MM.1S (cell line): ENCODE results near the gene PHKA2.

ENCODE experiments used
- DNase-seq: peaks from one replicate; pipeline ENCODE4 v3.0.0-alpha.2; 2015
- H2AFZ ChIP-seq: fragments of 300-600 bp; sonication (generic); 2 replicates; pipeline ENCODE4 v1.6.0; 2016; ENCODE audit warnings: antibody characterized with exemption, low read length
- H3F3A ChIP-seq: fragments of 300-600 bp; sonication (generic); 2 replicates; pipeline ENCODE4 v1.6.1; 2016; ENCODE audit warnings: mild to moderate bottlenecking, antibody characterized with exemption, low read length, moderate library complexity, mixed read lengths; ENCODE audit not compliant: insufficient read depth
- H3K27ac ChIP-seq: fragments of 300-600 bp; sonication (generic); 2 replicates; pipeline ENCODE4 v1.5.1; 2016; ENCODE audit warnings: mild to moderate bottlenecking, low read length
- H3K27me3 ChIP-seq: fragments of 300-600 bp; sonication (generic); replicated peaks from 2 replicates; pipeline ENCODE4 v1.6.0; 2016; ENCODE audit warnings: low read length; ENCODE audit not compliant: insufficient read depth
- H3K36me3 ChIP-seq: fragments of 300-600 bp; sonication (generic); replicated peaks from 2 replicates; pipeline ENCODE4 v1.6.1; 2016; ENCODE audit warnings: mild to moderate bottlenecking, low read length, mixed read lengths; ENCODE audit not compliant: insufficient read depth
- H3K4me1 ChIP-seq: fragments of 300-600 bp; sonication (generic); 2 replicates; pipeline ENCODE4 v1.6.1; 2016; ENCODE audit warnings: low read length, mixed read lengths
- H3K4me2 ChIP-seq: fragments of 300-600 bp; sonication (generic); 2 replicates; pipeline ENCODE4 v1.6.0; 2016; ENCODE audit warnings: low read depth, low read length
- H3K4me3 ChIP-seq: fragments of 300-600 bp; sonication (generic); 2 replicates; pipeline ENCODE4 v1.5.1; 2016; ENCODE audit warnings: low read length, mixed read lengths
- H3K79me2 ChIP-seq: fragments of 300-600 bp; sonication (generic); 2 replicates; pipeline ENCODE4 v1.6.1; 2016; ENCODE audit warnings: mixed run types, low read length, mixed read lengths
- H3K9ac ChIP-seq: fragments of 300-600 bp; sonication (generic); 2 replicates; pipeline ENCODE4 v1.6.1; 2016; ENCODE audit warnings: low read length, mixed read lengths
- H3K9me2 ChIP-seq: fragments of 300-600 bp; sonication (generic); replicated peaks from 2 replicates; pipeline ENCODE4 v1.6.1; 2016; ENCODE audit warnings: mild to moderate bottlenecking, low read length, mixed read lengths; ENCODE audit not compliant: insufficient read depth
- H3K9me3 ChIP-seq: fragments of 300-600 bp; sonication (generic); replicated peaks from 2 replicates; pipeline ENCODE4 v1.6.1; 2016; ENCODE audit warnings: mild to moderate bottlenecking, low read length, mixed read lengths; ENCODE audit not compliant: insufficient read depth
- H4K20me1 ChIP-seq: fragments of 300-600 bp; sonication (generic); 2 replicates; pipeline ENCODE4 v1.6.1; 2016; ENCODE audit warnings: mild to moderate bottlenecking, low read length, moderate library complexity, mixed read lengths; ENCODE audit not compliant: insufficient read depth
- EZH2 ChIP-seq: fragments of 300-600 bp; sonication (generic); optimal IDR thresholded peaks from 2 replicates; pipeline ENCODE3; 2017; ENCODE audit warnings: low read depth, mild to moderate bottlenecking, antibody characterized with exemption, low read length, mixed read lengths
- EZH2phosphoT487 ChIP-seq: fragments of 300-600 bp; sonication (generic); IDR thresholded peaks from 2 replicates; pipeline ENCODE4 v1.6.1; 2018; ENCODE audit warnings: antibody characterized with exemption, low read length
- TF ChIP-seq, protein P1 (sequence below): fragments of 300-600 bp; sonication (generic); IDR thresholded peaks from 2 replicates; pipeline ENCODE4 v1.5.1; 2016; ENCODE audit warnings: antibody characterized with exemption, low read length, mixed read lengths

PHKA2 gene

DNA sequence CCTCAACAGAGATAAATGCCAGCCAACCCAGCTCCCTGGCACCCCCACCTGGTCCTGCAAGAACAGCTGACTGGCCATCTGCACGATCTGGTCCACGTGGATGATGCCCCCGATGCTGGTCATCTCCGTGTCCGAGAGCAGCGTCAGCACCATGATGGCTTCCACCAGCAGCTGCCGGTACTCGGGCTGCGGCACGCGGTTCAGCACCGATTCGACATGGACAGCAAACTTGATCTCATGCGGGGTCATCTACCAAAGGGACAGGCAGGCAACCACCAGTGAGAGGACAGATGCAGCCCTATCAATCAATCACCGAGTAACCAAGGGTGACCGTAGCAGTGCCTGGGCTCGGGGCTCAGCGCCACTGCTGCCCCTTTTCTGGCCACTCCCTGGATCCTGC lies 89.8 kb downstream of the PHKA2 start:
- Histone ChIP-seq H3K4me3 (no peak overlapping the region), H3K4me2 (no peak overlapping the region), H3K9ac (no peak overlapping the region), H3K79me2 (no peaks in the 10 kb centered on the region), H4K20me1 (no peaks in the 10 kb centered on the region), H3F3A (no peaks in the 10 kb centered on the region), H3K9me3 (no peaks in the 10 kb centered on the region), H3K27ac (no peak overlapping the region), H3K36me3 (no peaks in the 10 kb centered on the region), H3K9me2 (no peaks in the 10 kb centered on the region), H3K27me3 (no peaks in the 10 kb centered on the region), H3K4me1 (no peaks in the 10 kb centered on the region), H2AFZ (no peak overlapping the region)
- DNase-seq, result no peak
- TF ChIP-seq EZH2phosphoT487 (no peak), EZH2 (no peak)
- TF ChIP-seq, protein P1, sequence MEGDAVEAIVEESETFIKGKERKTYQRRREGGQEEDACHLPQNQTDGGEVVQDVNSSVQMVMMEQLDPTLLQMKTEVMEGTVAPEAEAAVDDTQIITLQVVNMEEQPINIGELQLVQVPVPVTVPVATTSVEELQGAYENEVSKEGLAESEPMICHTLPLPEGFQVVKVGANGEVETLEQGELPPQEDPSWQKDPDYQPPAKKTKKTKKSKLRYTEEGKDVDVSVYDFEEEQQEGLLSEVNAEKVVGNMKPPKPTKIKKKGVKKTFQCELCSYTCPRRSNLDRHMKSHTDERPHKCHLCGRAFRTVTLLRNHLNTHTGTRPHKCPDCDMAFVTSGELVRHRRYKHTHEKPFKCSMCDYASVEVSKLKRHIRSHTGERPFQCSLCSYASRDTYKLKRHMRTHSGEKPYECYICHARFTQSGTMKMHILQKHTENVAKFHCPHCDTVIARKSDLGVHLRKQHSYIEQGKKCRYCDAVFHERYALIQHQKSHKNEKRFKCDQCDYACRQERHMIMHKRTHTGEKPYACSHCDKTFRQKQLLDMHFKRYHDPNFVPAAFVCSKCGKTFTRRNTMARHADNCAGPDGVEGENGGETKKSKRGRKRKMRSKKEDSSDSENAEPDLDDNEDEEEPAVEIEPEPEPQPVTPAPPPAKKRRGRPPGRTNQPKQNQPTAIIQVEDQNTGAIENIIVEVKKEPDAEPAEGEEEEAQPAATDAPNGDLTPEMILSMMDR, result no peak

- H3K36me3 ChIP-seq, result no peaks in the 10 kb centered on the region
- no peaks in the 10 kb centered on the region for H3K79me2 ChIP-seq
Measured at GRCh38 chrX:18893536-18893935, 90.4 kb downstream of the PHKA2 start.

GRCh38 chrX:18892899-18893298 lies 91.0 kb downstream of the PHKA2 start:
- Histone ChIP-seq H3K9ac (no peak overlapping the region), H3K4me3 (no peak overlapping the region), H3K27me3 (no peaks in the 10 kb centered on the region), H3F3A (no peaks in the 10 kb centered on the region), H3K36me3 (no peaks in the 10 kb centered on the region), H3K27ac (no peak overlapping the region), H3K4me1 (no peaks in the 10 kb centered on the region), H3K9me2 (no peaks in the 10 kb centered on the region), H2AFZ (no peak overlapping the region), H3K4me2 (no peak overlapping the region), H3K79me2 (no peaks in the 10 kb centered on the region), H3K9me3 (no peaks in the 10 kb centered on the region), H4K20me1 (no peaks in the 10 kb centered on the region)
- no peak for DNase-seq
- no peak for TF ChIP-seq EZH2
- TF ChIP-seq, protein P1, result no peak
- no peak for TF ChIP-seq EZH2phosphoT487

More at GRCh38 chrX:18893536-18893935, 90.4 kb downstream of the PHKA2 start:
- no peaks in the 10 kb centered on the region for H4K20me1 ChIP-seq
- H3K9me3 ChIP-seq, result no peaks in the 10 kb centered on the region
- no peaks in the 10 kb centered on the region for H3K9me2 ChIP-seq
- no peak overlapping the region for H2AFZ ChIP-seq
- no peak overlapping the region for H3K27ac ChIP-seq
- no peaks in the 10 kb centered on the region for H3K4me1 ChIP-seq
- TF ChIP-seq EZH2 (no peak), EZH2phosphoT487 (no peak)
- TF ChIP-seq, protein P1, result no peak
- no peak for DNase-seq
- H3K9ac ChIP-seq, result no peak overlapping the region
- H3F3A ChIP-seq, result no peaks in the 10 kb centered on the region
- H3K4me2 ChIP-seq, result no peak overlapping the region
- no peak overlapping the region for H3K4me3 ChIP-seq
- no peaks in the 10 kb centered on the region for H3K27me3 ChIP-seq
